Activated naive CD8-positive, alpha-beta T cell treated with anti-CD3 and anti-CD28 coated beads, Interleukin-2, amount 10 ng/mL, durations not matched to agents 7 days and 5 days (primary cell): ENCODE results near the gene SLC5A11. TPM values are rescaled to one million over a fixed set of nuclear protein-coding genes. Genes with fewer than 3 reads are reported as not detected.

Experiments
- ATAC-seq: fragments of 150-1000 bp; cut with Tn5 transposase; one replicate; pipeline ENCODE4 v1.10.0; 2021; ENCODE audit warnings: low read depth, moderate library complexity
- POLR2A ChIA-PET: fragments of 350-600 bp; sonication (Branson Sonifier 250); formaldehyde crosslinking; loops from one replicate; lab custom pipeline; 2021; ENCODE audit warnings: antibody characterized with exemption; lab: Charles Lee
- DNase-seq: peaks from one replicate; pipeline ENCODE4 v3.0.0; 2021
- H3K27ac Mint-ChIP-seq: one replicate; pipeline ENCODE4 v1.8.0; 2022; ENCODE audit warnings: mild to moderate bottlenecking, mixed read lengths
- H3K27me3 Mint-ChIP-seq: one replicate; pipeline ENCODE4 v1.8.0; 2022; ENCODE audit warnings: mild to moderate bottlenecking, moderate library complexity, mixed read lengths
- H3K36me3 Mint-ChIP-seq: one replicate; pipeline ENCODE4 v1.8.0; 2021; ENCODE audit warnings: mild to moderate bottlenecking, mixed read lengths
- H3K4me1 Mint-ChIP-seq: one replicate; pipeline ENCODE4 v1.8.0; 2021; ENCODE audit warnings: mixed read lengths
- H3K4me3 Mint-ChIP-seq: one replicate; pipeline ENCODE4 v1.8.0; 2022; ENCODE audit warnings: mild to moderate bottlenecking, moderate library complexity, mixed read lengths
- H3K9me3 Mint-ChIP-seq: one replicate; pipeline ENCODE4 v1.8.0; 2021; ENCODE audit warnings: mixed read lengths
- total RNA-seq, 2 experiments: library from RNA; stranded (reverse); gene quantifications; one replicate each; pipeline ENCODE4 v1.2.3, GENCODE V29; 2021

SLC5A11 gene
- total RNA-seq, 2 experiments from 2014 or later, result 0.75 TPM; not detected in 1

DNA sequence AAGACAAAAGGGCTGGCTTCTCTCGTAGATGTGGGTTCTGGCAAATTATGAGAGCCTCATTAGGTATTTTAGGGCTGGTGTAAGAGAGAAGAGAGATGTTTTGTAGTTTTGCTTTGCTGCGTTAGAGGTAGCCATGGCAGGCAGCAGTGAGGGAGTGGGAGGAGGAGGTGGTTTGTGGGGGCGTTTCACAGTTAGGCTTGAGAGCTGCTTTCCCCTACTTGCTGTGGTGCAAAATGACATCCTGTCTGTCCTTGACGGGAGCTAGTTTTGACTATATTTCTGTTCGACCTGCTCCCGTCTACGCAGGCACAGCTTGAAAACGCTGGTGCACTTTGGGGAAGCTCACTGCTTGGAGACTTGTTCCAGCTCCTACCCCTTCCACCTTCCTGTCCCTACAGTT is 75.5 kb downstream of the SLC5A11 start:
- H3K4me3 Mint-ChIP-seq, result peak overlapping the region; percentile 4
- peaks cover 18% of the 10 kb centered on the region for H3K36me3 Mint-ChIP-seq
- ATAC-seq (peak; percentile 77), DNase-seq (no peak)
- POLR2A ChIA-PET, result no interaction called here
- peaks cover 12% of the 10 kb centered on the region for H3K4me1 Mint-ChIP-seq
- no peaks in the 10 kb centered on the region for H3K27me3 Mint-ChIP-seq
- no peaks in the 10 kb centered on the region for H3K9me3 Mint-ChIP-seq
- peak overlapping the region; percentile 36 for H3K27ac Mint-ChIP-seq

DNA sequence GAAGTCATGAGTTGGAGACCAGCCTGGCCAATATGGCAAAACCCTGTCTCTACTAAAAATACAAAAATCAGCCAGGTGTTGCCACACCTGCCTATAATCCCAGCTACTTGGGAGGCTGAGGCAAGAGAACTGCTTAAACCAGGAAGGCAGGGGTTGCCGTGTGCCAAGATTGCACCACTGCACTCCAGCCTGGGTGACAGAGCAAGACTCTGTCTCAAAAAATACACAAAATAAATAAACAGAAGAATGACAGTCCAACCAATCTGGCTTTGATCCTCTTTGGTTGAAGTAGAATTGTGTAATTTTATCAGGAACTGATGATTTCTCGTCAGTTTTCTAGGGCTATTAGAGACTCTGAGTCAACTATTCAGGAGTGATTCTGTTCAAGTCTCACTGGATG is 79.4 kb downstream of the SLC5A11 start:
- no peak for ATAC-seq
- H3K27me3 Mint-ChIP-seq, result no peaks in the 10 kb centered on the region
- peaks cover 12% of the 10 kb centered on the region for H3K4me1 Mint-ChIP-seq
- no peaks in the 10 kb centered on the region for H3K9me3 Mint-ChIP-seq
- H3K4me3 Mint-ChIP-seq, result no peak overlapping the region
- no peak overlapping the region for H3K27ac Mint-ChIP-seq
- POLR2A ChIA-PET, result no interaction called here
- no peak for DNase-seq
- peaks cover 14% of the 10 kb centered on the region for H3K36me3 Mint-ChIP-seq

DNA sequence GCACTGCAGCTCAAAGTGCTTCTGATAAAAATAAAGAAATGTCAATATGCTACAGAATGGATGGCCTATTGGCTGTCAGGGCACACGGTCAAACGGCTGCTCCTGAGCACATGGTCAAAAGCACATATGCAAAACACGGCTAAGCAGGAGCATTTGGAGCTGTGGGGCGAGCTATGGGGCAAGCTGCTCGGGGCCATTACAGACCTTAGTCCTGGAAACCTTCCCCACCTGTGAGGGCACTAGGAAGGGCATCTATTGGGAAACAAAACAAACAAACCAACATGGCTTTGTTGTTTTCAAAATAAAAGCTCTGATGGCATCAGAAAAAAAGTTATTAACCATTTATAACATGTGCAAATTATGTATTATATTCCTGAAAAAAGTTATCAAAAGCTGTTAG is 83.6 kb downstream of the SLC5A11 start:
- Mint-ChIP-seq H3K9me3 (no peaks in the 10 kb centered on the region), H3K4me1 (no peaks in the 10 kb centered on the region), H3K4me3 (no peak overlapping the region), H3K36me3 (peaks cover 2% of the 10 kb centered on the region), H3K27ac (no peak overlapping the region), H3K27me3 (no peaks in the 10 kb centered on the region)
- POLR2A ChIA-PET, result no interaction called here
- DNase-seq (no peak), ATAC-seq (no peak)

DNA sequence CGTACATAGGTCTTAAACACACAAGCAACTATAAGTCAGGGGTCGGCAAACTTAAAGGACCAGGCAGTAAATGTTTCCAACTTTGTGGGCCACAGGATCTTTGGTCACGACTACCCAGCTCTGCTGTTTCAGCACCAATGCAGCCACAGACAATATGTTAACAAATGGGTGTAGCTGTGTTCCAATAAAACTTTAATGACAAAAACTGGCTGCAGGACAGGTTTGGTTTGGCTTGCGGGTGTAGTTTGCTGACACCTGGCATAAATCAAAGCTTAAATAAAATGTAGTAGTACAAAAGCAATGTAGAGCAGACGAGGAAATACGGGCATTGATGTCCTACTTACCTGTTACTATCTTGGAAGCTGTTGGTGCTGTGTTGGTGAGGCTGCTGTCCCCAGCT is 84.7 kb downstream of the SLC5A11 start:
- H3K27ac Mint-ChIP-seq, result no peak overlapping the region
- H3K9me3 Mint-ChIP-seq, result no peaks in the 10 kb centered on the region
- no peaks in the 10 kb centered on the region for H3K4me1 Mint-ChIP-seq
- H3K27me3 Mint-ChIP-seq, result no peaks in the 10 kb centered on the region
- no peak for DNase-seq
- H3K4me3 Mint-ChIP-seq, result no peak overlapping the region
- POLR2A ChIA-PET, result no interaction called here
- H3K36me3 Mint-ChIP-seq, result peaks cover 5% of the 10 kb centered on the region
- ATAC-seq, result no peak

DNA sequence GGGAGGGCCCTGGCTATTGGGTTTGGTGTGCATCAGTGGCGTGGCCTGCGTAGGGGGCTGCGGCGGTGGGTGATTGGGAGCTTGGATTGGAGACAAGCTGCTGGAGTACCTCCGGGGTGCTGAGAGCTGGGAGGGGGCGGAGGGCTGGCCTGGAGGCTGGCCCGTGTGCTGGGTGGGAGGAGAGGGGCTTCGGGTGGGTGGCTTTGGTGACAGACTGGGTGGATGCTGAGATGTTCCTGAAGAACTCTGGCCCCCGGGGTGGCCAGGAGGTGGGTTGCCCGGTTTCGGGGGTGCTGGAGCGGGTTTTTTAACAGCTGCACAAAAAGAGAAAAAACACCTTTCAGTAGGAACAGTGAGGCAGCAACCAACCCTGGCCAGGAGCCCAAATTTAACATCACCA is 85.3 kb downstream of the SLC5A11 start:
- H3K36me3 Mint-ChIP-seq, result peaks cover 5% of the 10 kb centered on the region
- H3K9me3 Mint-ChIP-seq, result no peaks in the 10 kb centered on the region
- H3K27me3 Mint-ChIP-seq, result no peaks in the 10 kb centered on the region
- POLR2A ChIA-PET, result no interaction called here
- no peaks in the 10 kb centered on the region for H3K4me1 Mint-ChIP-seq
- DNase-seq (no peak), ATAC-seq (no peak)
- no peak overlapping the region for H3K27ac Mint-ChIP-seq
- no peak overlapping the region for H3K4me3 Mint-ChIP-seq

DNA sequence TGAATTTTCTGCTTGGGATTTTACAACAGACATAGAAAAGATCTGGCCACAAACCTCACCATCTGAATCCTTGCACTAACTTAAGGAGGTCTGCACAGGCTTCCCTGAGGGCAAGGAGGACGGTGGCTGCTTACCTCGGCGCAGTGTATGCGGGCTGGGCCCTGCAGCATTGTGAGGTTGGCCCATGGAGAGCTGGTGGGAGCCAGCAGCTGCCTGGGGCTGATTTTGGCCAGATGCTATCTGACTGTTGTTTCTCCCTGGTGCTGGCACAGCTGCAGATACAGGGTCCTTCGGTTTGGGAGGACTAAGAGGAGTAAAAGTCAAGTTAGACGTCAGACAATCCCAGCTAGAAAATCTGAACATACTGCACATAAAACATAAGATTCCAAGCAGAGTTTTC is 89.6 kb downstream of the SLC5A11 start:
- no peak overlapping the region for H3K27ac Mint-ChIP-seq
- no peaks in the 10 kb centered on the region for H3K27me3 Mint-ChIP-seq
- peaks cover 5% of the 10 kb centered on the region for H3K36me3 Mint-ChIP-seq
- H3K9me3 Mint-ChIP-seq, result no peaks in the 10 kb centered on the region
- H3K4me3 Mint-ChIP-seq, result no peak overlapping the region
- POLR2A ChIA-PET, result no interaction called here
- no peaks in the 10 kb centered on the region for H3K4me1 Mint-ChIP-seq
- DNase-seq (no peak), ATAC-seq (no peak)

DNA sequence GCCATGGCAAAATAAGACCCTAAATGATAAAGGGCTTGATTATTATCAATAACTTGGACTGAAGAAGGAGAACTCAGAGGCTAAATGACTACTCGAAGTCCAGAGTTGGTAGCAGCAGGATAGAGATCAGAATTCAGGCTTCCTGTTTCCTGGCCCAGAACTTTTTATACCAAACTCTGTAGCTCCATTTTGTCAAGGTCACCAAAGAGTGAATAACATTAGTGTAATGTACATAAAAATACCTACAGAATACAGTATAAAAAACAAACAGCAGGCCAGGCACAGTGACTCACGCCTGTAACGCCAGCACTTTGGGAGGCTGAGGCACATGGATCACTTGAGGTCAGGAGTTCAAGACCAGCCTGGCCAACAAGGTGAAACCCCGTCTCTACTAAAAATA is 90.4 kb downstream of the SLC5A11 start:
- Mint-ChIP-seq H3K27ac (no peak overlapping the region), H3K4me3 (no peak overlapping the region), H3K4me1 (no peaks in the 10 kb centered on the region), H3K27me3 (no peaks in the 10 kb centered on the region), H3K9me3 (no peaks in the 10 kb centered on the region), H3K36me3 (peaks cover 6% of the 10 kb centered on the region)
- ATAC-seq (no peak), DNase-seq (no peak)
- POLR2A ChIA-PET, result no interaction called here

DNA sequence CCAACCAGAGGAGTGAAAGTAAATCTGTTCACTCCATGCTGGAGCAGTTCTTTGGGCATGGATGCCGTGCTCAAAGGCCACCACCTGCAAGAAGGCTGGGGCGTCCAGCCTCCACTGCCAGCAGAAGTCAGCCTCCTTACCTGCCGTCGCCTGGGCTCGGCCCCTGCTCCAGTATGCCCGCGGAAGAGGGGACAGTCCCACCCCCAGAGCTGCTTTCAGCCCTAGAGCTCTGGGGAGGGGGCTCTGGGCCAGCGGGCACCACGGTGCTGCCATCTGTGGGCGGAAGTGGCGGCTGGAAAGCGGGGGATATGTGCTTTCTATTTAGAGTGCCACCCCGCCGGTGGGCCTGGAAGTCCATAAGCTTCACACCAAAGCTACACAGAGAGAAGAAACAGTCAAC is 93.5 kb downstream of the SLC5A11 start:
- POLR2A ChIA-PET, result no interaction called here
- ATAC-seq, result no peak
- no peaks in the 10 kb centered on the region for H3K9me3 Mint-ChIP-seq

DNA sequence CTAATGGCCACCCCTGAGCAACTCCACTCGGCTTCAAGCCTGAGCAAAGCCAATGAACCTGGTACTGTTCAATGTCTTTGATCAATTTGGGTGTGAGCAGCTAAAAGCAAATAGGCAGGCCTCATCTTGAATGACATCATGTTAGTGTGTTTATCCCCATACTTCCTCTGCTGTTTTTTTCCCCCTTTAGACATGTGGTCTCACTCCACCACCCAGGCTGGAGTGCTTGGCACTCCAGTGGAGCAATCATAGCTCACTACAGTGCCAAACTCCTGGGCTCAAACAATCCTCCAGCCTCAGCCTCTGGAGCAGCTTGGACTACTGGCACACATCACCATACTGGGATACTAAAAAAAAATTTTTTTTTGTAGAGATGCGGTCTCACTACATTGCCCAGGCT is 94.0 kb downstream of the SLC5A11 start:
- no peak overlapping the region for H3K4me3 Mint-ChIP-seq
- ATAC-seq, result no peak
- H3K4me1 Mint-ChIP-seq, result no peaks in the 10 kb centered on the region
- H3K27me3 Mint-ChIP-seq, result no peaks in the 10 kb centered on the region
- no peaks in the 10 kb centered on the region for H3K9me3 Mint-ChIP-seq
- H3K36me3 Mint-ChIP-seq, result peaks cover 20% of the 10 kb centered on the region
- no peak for DNase-seq
- H3K27ac Mint-ChIP-seq, result no peak overlapping the region
- POLR2A ChIA-PET, result no interaction called here

More for the DNA sequence above, 93.5 kb downstream of the SLC5A11 start:
- Mint-ChIP-seq H3K27me3 (no peaks in the 10 kb centered on the region), H3K36me3 (peaks cover 21% of the 10 kb centered on the region), H3K27ac (no peak overlapping the region), H3K4me3 (no peak overlapping the region), H3K4me1 (no peaks in the 10 kb centered on the region)
- no peak for DNase-seq

DNA sequence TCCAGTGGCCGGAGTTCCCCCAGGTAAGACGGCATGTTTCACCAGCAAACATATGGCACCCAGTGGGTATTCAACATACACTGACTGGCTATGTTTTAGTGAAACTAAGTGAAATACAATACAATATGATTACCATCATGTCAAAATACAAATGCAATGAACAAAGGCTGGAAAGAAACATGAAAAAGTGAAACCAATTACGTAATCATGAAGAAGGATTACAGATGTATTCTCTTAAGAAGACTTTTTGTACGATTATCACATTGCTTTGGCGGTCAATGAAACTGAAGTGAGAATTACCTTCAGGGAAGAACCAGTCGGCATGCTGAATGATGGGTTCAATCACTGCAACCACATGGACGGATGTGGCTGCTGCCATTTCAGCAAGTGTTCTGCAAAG is 97.7 kb downstream of the SLC5A11 start:
- DNase-seq (no peak), ATAC-seq (no peak)
- peaks cover 26% of the 10 kb centered on the region for H3K36me3 Mint-ChIP-seq
- no peaks in the 10 kb centered on the region for H3K27me3 Mint-ChIP-seq
- H3K9me3 Mint-ChIP-seq, result no peaks in the 10 kb centered on the region
- no peak overlapping the region for H3K27ac Mint-ChIP-seq
- POLR2A ChIA-PET, result no interaction called here
- no peaks in the 10 kb centered on the region for H3K4me1 Mint-ChIP-seq
- H3K4me3 Mint-ChIP-seq, result no peak overlapping the region

DNA sequence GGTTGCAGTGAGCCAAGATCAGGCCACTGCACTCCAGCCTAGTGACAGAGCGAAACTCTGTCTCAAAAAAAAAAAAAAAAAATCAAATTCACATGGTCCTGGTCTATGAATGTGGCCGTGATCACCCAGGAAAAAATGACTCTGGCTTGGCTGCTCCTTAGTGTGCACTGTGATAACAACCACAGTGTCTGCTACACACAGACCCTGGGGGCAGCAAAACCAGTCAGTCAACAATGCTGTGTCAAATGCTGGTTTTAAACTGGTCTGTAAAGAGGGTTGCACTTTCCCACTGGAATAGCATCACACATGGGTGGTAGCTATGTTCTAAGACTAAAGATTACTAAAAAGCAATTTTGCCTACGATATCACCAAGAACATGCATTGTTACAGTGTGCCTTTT is 98.4 kb downstream of the SLC5A11 start:
- no peaks in the 10 kb centered on the region for H3K9me3 Mint-ChIP-seq
- no peaks in the 10 kb centered on the region for H3K4me1 Mint-ChIP-seq
- H3K27me3 Mint-ChIP-seq, result no peaks in the 10 kb centered on the region
- H3K4me3 Mint-ChIP-seq, result no peak overlapping the region
- DNase-seq, result no peak
- H3K27ac Mint-ChIP-seq, result no peak overlapping the region
- ATAC-seq, result no peak
- POLR2A ChIA-PET, result interaction anchor here (0.6 kb wide), 1 partner anchor 17 kb away, joined by 4 read pairs; no protein-coding TSS in a partner anchor
- H3K36me3 Mint-ChIP-seq, result peaks cover 27% of the 10 kb centered on the region

DNA sequence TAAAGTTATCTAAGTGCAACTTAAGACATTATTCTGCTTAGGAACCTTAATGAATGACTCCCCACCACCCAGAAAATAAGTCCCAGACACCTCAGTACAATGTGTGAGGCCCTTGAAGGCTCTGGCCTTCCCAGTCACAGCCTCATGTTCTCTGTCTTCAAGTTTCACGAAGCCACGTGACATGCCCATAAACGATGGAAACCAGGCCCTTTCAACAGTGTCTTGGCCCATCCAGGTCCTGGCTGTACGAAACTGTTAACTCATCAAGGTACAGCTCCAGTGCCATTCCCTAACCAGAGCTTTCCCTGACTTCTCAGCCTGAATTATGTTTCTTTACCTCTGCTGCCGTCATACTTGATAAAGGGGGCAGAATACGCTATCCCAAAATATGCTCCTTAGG is 100.4 kb downstream of the SLC5A11 start:
- POLR2A ChIA-PET, result no interaction called here
- H3K27ac Mint-ChIP-seq, result no peak overlapping the region
- ATAC-seq (no peak), DNase-seq (no peak)
- peaks cover 26% of the 10 kb centered on the region for H3K36me3 Mint-ChIP-seq
- no peak overlapping the region for H3K4me3 Mint-ChIP-seq
- no peaks in the 10 kb centered on the region for H3K9me3 Mint-ChIP-seq
- no peaks in the 10 kb centered on the region for H3K4me1 Mint-ChIP-seq
- H3K27me3 Mint-ChIP-seq, result no peaks in the 10 kb centered on the region

DNA sequence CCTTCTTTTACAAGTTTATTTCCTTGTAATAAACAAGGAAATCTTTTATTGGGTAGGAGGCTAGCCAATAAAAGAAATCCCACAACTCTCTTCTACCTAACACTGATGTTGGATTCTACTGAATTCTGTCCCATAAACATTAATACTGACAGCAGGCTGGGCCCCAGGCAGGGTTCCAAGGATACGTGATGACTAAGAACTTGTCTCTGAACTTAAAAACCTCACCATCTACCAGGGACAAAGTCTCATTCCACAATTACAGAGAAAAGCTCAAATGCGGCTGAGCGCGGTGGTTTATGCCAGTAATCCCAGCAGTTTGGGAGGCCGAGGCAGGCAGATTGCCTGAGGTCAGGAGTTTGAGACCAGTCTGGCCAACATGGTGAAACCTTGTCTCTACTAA is 104.5 kb downstream of the SLC5A11 start:
- Mint-ChIP-seq H3K27me3 (no peaks in the 10 kb centered on the region), H3K27ac (no peak overlapping the region), H3K9me3 (no peaks in the 10 kb centered on the region), H3K36me3 (peaks cover 15% of the 10 kb centered on the region), H3K4me1 (no peaks in the 10 kb centered on the region), H3K4me3 (no peak overlapping the region)
- POLR2A ChIA-PET, result interaction anchor here (0.5 kb wide), 1 partner anchor 159 kb away, joined by 4 read pairs; no protein-coding TSS in a partner anchor
- ATAC-seq (no peak), DNase-seq (no peak)

DNA sequence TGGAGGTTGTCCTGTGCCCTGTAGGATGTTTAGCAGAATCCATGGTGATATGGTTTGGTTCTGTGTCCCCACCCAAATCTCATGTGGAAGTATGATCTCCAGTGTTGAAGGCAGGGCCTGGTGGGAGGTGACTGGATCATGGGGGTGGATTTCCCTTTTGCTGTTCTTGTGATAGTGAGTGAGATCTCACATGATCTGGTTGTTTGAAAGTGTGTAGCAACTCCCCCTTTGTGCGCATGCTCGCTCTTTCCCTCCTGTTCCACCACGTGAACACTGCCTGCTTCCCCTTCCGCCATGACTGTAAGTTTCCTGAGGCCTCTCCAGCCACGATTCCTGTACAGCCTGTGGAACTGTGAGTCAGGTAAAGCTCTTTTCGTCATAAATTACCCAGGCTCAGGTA is 107.5 kb downstream of the SLC5A11 start:
- Mint-ChIP-seq H3K4me3 (no peak overlapping the region), H3K4me1 (peaks cover 2% of the 10 kb centered on the region), H3K9me3 (no peaks in the 10 kb centered on the region), H3K36me3 (peaks cover 22% of the 10 kb centered on the region), H3K27ac (peak overlapping the region; percentile 62), H3K27me3 (no peaks in the 10 kb centered on the region)
- DNase-seq (no peak), ATAC-seq (no peak)
- POLR2A ChIA-PET, result no interaction called here

DNA sequence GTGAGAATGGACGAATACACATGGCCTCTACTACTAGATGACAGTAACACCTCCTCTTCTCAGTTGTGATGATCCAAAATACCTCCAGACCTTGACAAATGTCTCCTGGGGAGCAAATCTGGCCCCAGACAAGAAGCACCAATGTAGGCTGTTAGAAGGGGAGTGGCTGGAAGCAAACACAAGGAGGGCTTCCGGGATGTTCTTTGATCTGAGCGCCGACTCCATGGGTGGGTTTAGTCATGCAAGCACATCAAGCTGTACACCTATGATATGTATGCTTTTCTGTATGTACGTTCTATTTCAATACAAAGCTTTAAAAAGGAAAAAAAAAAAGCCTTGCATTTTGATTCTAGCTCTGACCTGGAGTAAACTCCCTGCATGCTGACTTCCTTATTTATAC is 108.0 kb downstream of the SLC5A11 start:
- DNase-seq (no peak), ATAC-seq (no peak)
- no peak overlapping the region for H3K27ac Mint-ChIP-seq
- H3K4me1 Mint-ChIP-seq, result peaks cover 2% of the 10 kb centered on the region
- no peaks in the 10 kb centered on the region for H3K27me3 Mint-ChIP-seq
- POLR2A ChIA-PET, result no interaction called here
- no peaks in the 10 kb centered on the region for H3K9me3 Mint-ChIP-seq
- H3K36me3 Mint-ChIP-seq, result peaks cover 24% of the 10 kb centered on the region
- H3K4me3 Mint-ChIP-seq, result no peak overlapping the region
